Hepatocyte (in vitro differentiated cells): ENCODE results near the gene ELK3. TPM values are rescaled to one million over a fixed set of nuclear protein-coding genes. Genes with fewer than 3 reads are reported as not detected.

Experiments used
- DNase-seq: peaks from one replicate; pipeline ENCODE4 v3.0.0-alpha.2; 2016; ENCODE audit warnings: low spot score
- H2AFZ ChIP-seq: fragments of 200-600 bp; sonication (generic); 2 replicates; pipeline ENCODE4 v1.6.0; 2016; ENCODE audit warnings: antibody characterized with exemption, mild to moderate bottlenecking
- H3K27ac ChIP-seq: fragments of 200-600 bp; sonication (generic); 2 replicates; pipeline ENCODE4 v1.5.1; 2016; ENCODE audit warnings: mild to moderate bottlenecking
- H3K27me3 ChIP-seq: fragments of 200-600 bp; sonication (generic); 2 replicates; pipeline ENCODE4 v1.6.1; 2016
- H3K36me3 ChIP-seq: fragments of 200-600 bp; sonication (generic); replicated peaks from 2 replicates; pipeline ENCODE4 v1.5.1; 2016; ENCODE audit warnings: low read depth; ENCODE audit not compliant: insufficient read depth
- H3K4me1 ChIP-seq: fragments of 200-600 bp; sonication (generic); 2 replicates; pipeline ENCODE4 v1.5.1; 2016; ENCODE audit warnings: mild to moderate bottlenecking, moderate library complexity; ENCODE audit not compliant: insufficient read depth
- H3K4me2 ChIP-seq: fragments of 200-600 bp; sonication (generic); 2 replicates; pipeline ENCODE4 v1.6.0; 2016
- H3K4me3 ChIP-seq: fragments of 200-600 bp; sonication (generic); 2 replicates; pipeline ENCODE4 v1.5.1; 2016; ENCODE audit warnings: mild to moderate bottlenecking
- H3K79me2 ChIP-seq: fragments of 200-600 bp; sonication (generic); 2 replicates; pipeline ENCODE4 v1.6.0; 2017; ENCODE audit warnings: mild to moderate bottlenecking
- H3K9me2 ChIP-seq: fragments of 200-600 bp; sonication (generic); replicated peaks from 2 replicates; pipeline ENCODE4 v1.6.0; 2017; ENCODE audit warnings: mild to moderate bottlenecking; ENCODE audit not compliant: insufficient read depth
- H3K9me3 ChIP-seq: fragments of 200-600 bp; sonication (generic); 2 replicates; pipeline ENCODE4 v1.5.1; 2016; ENCODE audit warnings: low read depth, mild to moderate bottlenecking
- H4K20me1 ChIP-seq: fragments of 200-600 bp; sonication (generic); 2 replicates; pipeline ENCODE4 v1.6.0; 2016; ENCODE audit warnings: mild to moderate bottlenecking; ENCODE audit not compliant: insufficient read depth, poor library complexity, severe bottlenecking
- EZH2 ChIP-seq: fragments of 200-600 bp; sonication (generic); IDR thresholded peaks from 2 replicates; pipeline ENCODE4 v1.6.1; 2016; ENCODE audit warnings: antibody characterized with exemption, mild to moderate bottlenecking, borderline replicate concordance
- EZH2phosphoT487 ChIP-seq: fragments of 200-600 bp; sonication (generic); IDR thresholded peaks from one replicate; pipeline ENCODE4 v1.6.1; 2018; ENCODE audit warnings: antibody characterized with exemption, mild to moderate bottlenecking, low read depth, moderate library complexity; ENCODE audit not compliant: unreplicated experiment, severe bottlenecking
- WGBS: methylation state at CpG from one replicate; pipeline ENCODE4 v1.1.6; 2016; ENCODE audit warnings: low lambda C conversion rate; ENCODE audit errors: missing lambda C conversion rate; 5-methylcytosine and 5-hydroxymethylcytosine counted together
- polyA plus RNA-seq: library from polyadenylated mRNA; unstranded; fragments of >200 nt; fragmentation: Nextera tagmentation; extraction: Ambion mirVana; gene quantifications from 2 replicates; pipeline ENCODE4 v1.2.1, GENCODE V29; 2016
- total RNA-seq: library from RNA; depleted of rRNA; stranded (reverse); fragments of >200 nt; gene quantifications from 2 replicates; pipeline ENCODE4 v1.2.3, GENCODE V29; 2014
- TF ChIP-seq, protein P1 (sequence below): fragments of 200-600 bp; sonication (generic); IDR thresholded peaks from 2 replicates; pipeline ENCODE4 v1.5.1; 2016; ENCODE audit warnings: antibody characterized with exemption, mild to moderate bottlenecking; ENCODE audit not compliant: poor library complexity

Gene ELK3
- total and polyA plus RNA-seq, 2 experiments from 2014 or later: 12.1 to 12.9 TPM

DNA sequence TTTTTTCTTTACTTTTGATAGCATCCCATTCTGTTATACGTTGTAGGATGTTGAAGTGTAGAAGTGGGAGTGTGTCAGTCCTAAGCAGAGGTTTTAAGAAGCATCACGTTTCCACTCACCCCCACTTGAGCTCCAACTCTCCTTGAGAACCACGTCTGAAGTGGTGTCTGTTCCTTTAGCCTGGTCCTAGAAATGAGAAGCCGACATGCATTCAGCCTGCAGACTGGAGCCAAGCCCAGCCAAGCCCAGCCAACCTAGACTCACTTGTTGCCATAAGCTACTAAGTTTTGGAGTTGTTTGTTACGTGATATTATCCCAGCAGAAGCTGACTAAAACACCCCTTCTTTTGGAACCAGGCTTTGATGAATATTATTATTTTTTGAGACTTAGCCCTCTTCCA is 4.4 kb upstream of the ELK3 start:
- no peaks in the 10 kb centered on the region for H3K9me3 ChIP-seq
- H3K4me3 ChIP-seq: no peak overlapping the region
- TF ChIP-seq, protein P1, sequence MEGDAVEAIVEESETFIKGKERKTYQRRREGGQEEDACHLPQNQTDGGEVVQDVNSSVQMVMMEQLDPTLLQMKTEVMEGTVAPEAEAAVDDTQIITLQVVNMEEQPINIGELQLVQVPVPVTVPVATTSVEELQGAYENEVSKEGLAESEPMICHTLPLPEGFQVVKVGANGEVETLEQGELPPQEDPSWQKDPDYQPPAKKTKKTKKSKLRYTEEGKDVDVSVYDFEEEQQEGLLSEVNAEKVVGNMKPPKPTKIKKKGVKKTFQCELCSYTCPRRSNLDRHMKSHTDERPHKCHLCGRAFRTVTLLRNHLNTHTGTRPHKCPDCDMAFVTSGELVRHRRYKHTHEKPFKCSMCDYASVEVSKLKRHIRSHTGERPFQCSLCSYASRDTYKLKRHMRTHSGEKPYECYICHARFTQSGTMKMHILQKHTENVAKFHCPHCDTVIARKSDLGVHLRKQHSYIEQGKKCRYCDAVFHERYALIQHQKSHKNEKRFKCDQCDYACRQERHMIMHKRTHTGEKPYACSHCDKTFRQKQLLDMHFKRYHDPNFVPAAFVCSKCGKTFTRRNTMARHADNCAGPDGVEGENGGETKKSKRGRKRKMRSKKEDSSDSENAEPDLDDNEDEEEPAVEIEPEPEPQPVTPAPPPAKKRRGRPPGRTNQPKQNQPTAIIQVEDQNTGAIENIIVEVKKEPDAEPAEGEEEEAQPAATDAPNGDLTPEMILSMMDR: no peak
- TF ChIP-seq EZH2phosphoT487 (no peak), EZH2 (no peak)
- H4K20me1 ChIP-seq: no peaks in the 10 kb centered on the region
- H3K79me2 ChIP-seq: no peaks in the 10 kb centered on the region
- H3K36me3 ChIP-seq: no peaks in the 10 kb centered on the region
- no peak overlapping the region for H3K4me2 ChIP-seq
- no peak overlapping the region for H3K27ac ChIP-seq
- no peaks in the 10 kb centered on the region for H3K9me2 ChIP-seq
- peaks cover 4% of the 10 kb centered on the region for H3K4me1 ChIP-seq
- WGBS: 86% methylated on average over 5 of the region's 5 CpGs
- no peaks in the 10 kb centered on the region for H3K27me3 ChIP-seq
- no peak for DNase-seq
- no peak overlapping the region for H2AFZ ChIP-seq

DNA sequence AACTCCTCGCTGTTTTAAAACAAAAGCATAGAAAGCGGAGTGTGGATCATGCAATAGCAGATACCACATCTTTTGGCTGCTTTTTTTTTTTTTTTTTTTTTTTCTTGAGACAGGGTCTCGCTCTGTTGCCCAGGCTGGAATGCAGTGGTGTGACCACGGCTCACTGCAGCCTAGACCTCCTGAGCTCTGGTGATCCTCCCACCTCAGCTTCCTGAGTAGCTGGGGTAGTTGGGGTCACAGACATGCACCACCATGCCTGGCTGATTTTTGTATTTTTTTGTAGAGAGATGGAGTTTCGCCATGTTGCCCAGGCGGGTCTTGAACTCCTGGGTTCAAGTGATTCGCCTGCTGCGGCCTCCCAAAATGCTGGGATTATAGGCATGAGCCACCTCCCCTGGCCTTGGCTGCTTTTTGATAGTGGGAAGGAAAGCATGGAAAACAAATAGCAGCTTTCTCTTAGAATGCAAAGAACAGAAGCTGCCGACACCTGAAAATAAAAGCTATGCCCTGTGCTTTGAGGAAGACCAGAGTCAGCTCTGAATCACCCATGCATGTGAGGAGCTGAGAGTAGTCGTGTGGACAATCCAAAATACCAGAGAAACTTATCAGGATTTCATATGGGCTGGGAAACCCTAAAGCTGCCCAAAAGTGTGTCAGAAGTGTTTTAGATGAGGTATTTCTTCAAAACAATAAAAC is 3.6 kb upstream of the ELK3 start:
- 80% methylated on average over 10 of the region's 10 CpGs for WGBS

DNA sequence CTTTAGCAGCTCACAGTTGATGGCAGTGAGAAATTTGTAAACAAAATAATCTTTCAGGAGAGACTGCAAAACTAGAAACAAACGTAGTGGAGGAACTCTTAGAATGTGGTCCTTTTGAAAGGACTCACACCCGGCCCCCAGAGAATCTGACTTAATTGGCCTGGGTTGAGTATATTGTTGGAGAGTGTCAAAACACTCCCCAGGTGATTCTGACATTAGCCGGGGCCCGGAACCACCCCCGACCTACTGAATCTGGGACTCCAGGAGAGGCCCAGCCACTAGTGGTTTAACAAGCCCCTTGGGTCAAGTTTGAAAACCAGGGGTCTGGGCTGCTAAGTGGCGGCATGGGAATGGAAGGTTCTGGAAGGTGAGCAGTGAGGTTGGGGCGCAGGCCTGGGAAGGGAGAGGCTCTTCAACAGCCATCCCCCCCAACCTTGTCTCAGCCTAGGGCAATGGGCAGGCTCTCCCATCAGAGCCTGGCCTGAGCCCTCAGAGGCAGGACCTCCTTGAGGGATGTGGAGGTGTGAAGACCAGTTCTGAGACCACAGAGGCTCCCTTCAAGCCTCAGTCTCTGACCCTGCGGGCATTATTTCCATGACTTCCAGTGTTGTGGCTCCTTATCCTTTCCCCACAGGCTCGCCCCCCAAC is 1.1 kb upstream of the ELK3 start:
- no peak for TF ChIP-seq EZH2
- TF ChIP-seq, protein P1: no peak
- no peak for TF ChIP-seq EZH2phosphoT487
- Histone ChIP-seq H3K9me3 (no peaks in the 10 kb centered on the region), H3K4me2 (no peak overlapping the region), H3K27me3 (no peaks in the 10 kb centered on the region), H3K36me3 (no peaks in the 10 kb centered on the region), H3K27ac (no peak overlapping the region), H3K9me2 (no peaks in the 10 kb centered on the region), H3K79me2 (peaks cover 17% of the 10 kb centered on the region), H3K4me1 (peaks cover 7% of the 10 kb centered on the region), H2AFZ (no peak overlapping the region), H4K20me1 (no peaks in the 10 kb centered on the region), H3K4me3 (no peak overlapping the region)
- 70% methylated on average over 9 of the region's 9 CpGs for WGBS
- no peak for DNase-seq

More for the DNA sequence above, 3.6 kb upstream of the ELK3 start:
- no peaks in the 10 kb centered on the region for H3K27me3 ChIP-seq
- H3K79me2 ChIP-seq: no peaks in the 10 kb centered on the region
- no peaks in the 10 kb centered on the region for H4K20me1 ChIP-seq
- H3K9me2 ChIP-seq: no peaks in the 10 kb centered on the region
- H3K4me1 ChIP-seq: peaks cover 4% of the 10 kb centered on the region
- no peaks in the 10 kb centered on the region for H3K36me3 ChIP-seq
- H2AFZ ChIP-seq: no peak overlapping the region
- no peaks in the 10 kb centered on the region for H3K9me3 ChIP-seq
- DNase-seq: no peak
- no peak overlapping the region for H3K27ac ChIP-seq
- H3K4me2 ChIP-seq: no peak overlapping the region
- H3K4me3 ChIP-seq: no peak overlapping the region
- TF ChIP-seq, protein P1: no peak
- TF ChIP-seq EZH2: no peak
